Femur (tissue), 1 donor: ENCODE measurements around the gene WDR70.
"Not testable (repeated sequence)": the region's sequence is repeated elsewhere in the genome, so short reads cannot be mapped to it uniquely, and the experiment has no call there.

Experiments used
- DNase-seq: peaks from one replicate; pipeline ENCODE4 v3.0.0-alpha.2; 2017

The WDR70 gene

GRCh38 chr5:37771731-37772130, 392.6 kb downstream of the WDR70 start:
- DNase-seq, result no peak

DNA sequence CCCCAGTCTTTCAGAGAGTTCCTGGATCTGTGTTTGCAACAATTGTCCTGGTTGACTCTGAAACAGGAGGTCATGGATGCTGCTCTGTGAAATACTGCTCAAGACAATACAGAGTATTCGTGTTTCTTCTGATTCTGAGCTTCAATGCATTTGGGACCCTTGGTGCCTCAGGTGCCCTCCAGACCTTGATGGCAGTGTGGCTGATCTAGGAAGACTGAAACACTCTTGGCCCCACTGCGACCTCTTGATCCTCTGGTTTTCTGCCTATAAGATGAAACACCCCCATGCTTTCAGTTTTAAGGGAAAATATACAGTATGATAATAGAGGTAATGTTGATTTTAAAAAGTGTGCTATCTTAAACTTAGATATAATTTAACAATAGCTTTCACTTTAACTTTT, 393.1 kb downstream of the WDR70 start:
- no peak for DNase-seq

GRCh38 chr5:37773809-37774208, 394.7 kb downstream of the WDR70 start:
- no peak for DNase-seq

- no peak for DNase-seq
These were observed 395.9 kb downstream of the WDR70 start for GRCh38 chr5:37774912-37775483.

DNA sequence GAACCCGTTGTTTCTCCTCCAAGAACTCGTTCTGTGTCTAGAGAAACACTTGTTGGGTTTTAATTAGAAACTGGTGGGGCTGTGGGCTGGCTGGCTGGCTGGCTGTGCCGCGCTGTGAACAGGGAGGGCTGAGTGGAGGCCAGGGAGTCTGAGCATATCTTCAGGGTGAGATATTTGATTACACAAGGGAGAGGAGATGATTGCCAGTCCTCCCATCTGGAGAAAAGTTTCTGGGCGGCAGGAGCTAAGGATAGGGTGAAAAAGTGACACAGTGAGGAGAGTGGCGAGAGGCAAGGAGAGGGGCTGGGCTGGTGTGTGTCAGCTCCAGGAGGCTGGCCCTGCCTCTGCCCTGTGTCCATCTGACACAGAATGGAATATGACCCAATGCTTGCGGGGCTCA, 397.7 kb downstream of the WDR70 start:
- DNase-seq, result no peak

- DNase-seq, result no peak
These were observed 398.5 kb downstream of the WDR70 start for GRCh38 chr5:37777432-37778130.

GRCh38 chr5:37781409-37781808, 402.3 kb downstream of the WDR70 start:
- not testable (repeated sequence) for DNase-seq

DNA sequence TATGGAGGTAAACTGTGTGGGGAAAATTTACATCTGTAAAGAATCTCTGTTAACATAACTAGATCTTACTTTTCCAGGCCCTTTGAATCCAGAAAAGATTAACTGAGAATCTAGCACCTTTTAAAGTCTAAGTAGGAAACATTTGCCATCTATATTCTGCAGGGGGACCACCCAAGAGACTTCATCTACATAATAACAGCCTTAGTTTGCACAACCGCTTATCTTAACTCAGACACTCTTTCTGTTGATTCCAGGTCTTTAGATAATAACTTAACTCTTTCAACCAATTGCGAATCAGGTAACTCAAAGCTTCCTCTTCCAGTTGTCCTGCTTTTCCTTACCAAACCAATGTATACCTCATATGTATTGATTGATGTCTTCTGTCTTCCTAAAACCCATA, 407.3 kb downstream of the WDR70 start:
- no peak for DNase-seq

- no peak for DNase-seq
These were observed 407.9 kb downstream of the WDR70 start for GRCh38 chr5:37786862-37787519.

- DNase-seq, result no peak
These were observed 408.6 kb downstream of the WDR70 start for GRCh38 chr5:37787742-37788141.

- DNase-seq, result no peak
These were observed 410.9 kb downstream of the WDR70 start for GRCh38 chr5:37789991-37790390.

DNA sequence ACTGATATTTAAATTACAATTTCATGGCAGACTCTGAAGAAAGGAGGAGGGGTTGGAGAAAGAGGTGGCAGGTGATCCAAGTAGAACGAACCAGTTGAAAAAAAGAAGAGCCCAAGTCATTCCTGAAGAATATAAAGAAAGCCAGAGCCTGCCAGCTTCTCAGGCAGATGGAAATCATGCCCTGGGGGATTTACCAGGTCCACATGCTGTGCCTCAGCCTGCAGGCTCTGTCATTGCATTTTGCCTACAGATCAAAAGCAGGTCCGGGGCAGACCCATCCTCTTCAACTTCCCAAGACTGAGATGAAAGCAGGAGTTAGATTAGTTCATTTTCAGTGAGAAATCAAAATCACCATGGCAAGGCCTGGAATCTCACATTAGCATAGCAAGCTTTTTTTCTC, 412.2 kb downstream of the WDR70 start:
- no peak for DNase-seq

DNA sequence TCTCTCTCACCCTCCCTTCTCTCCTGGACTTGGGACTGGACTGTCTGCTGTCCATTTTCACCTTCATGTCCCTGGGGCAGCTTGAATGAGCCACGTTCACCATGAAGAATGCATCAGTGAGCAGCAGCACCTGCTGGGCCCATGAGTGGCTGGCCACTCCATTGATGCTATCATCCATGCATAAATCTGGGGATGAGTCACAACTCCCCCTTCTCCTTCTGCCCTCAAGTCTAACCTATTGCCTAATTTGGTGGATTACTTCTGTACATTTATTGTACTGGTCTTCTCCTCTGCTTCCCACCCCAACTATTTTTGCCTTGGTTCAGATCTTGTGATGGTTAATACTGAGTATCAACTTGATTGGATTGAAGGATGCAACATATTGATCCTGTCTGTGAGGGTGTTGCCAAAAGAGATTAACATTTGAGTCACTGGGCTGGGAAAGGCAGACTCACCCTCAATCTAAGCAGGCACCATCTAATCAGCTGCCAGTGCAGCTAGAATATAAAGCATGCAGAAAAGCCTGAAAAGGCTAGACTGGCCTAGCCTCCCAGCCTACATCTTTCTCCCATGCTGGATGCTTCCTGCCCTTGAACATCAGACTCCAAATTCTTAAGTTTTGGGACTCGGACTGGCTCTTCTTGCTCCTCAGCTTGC, 414.0 kb downstream of the WDR70 start:
- no peak for DNase-seq

- not testable (repeated sequence) for DNase-seq
These were observed 416.2 kb downstream of the WDR70 start for GRCh38 chr5:37795292-37795691.

- not testable (repeated sequence) for DNase-seq
These were observed 417.3 kb downstream of the WDR70 start for GRCh38 chr5:37796435-37796834.

GRCh38 chr5:37799865-37800421, 420.8 kb downstream of the WDR70 start:
- DNase-seq, result no peak

DNA sequence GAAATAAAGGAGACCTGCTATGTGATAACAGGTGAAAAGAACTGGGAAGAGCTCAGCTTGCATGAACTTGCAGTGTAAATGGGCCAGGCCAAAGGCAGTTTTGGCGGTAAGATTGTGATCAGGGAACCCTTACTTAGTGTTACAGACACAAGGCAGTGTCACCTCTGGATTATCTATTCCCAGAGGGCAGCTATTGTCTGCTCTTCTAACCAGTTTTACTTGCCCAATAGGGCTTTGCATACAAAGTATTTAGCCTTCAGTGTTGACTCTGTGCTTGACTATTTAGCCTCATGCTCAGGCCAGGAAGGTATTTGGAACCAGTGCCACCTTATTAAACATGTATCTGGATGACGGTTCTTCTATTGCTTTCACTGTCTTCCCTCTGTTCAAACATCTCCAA, 422.4 kb downstream of the WDR70 start:
- no peak for DNase-seq
